Measurements from ENCODE around the gene ASTN2.

The ASTN2 gene, protein sequence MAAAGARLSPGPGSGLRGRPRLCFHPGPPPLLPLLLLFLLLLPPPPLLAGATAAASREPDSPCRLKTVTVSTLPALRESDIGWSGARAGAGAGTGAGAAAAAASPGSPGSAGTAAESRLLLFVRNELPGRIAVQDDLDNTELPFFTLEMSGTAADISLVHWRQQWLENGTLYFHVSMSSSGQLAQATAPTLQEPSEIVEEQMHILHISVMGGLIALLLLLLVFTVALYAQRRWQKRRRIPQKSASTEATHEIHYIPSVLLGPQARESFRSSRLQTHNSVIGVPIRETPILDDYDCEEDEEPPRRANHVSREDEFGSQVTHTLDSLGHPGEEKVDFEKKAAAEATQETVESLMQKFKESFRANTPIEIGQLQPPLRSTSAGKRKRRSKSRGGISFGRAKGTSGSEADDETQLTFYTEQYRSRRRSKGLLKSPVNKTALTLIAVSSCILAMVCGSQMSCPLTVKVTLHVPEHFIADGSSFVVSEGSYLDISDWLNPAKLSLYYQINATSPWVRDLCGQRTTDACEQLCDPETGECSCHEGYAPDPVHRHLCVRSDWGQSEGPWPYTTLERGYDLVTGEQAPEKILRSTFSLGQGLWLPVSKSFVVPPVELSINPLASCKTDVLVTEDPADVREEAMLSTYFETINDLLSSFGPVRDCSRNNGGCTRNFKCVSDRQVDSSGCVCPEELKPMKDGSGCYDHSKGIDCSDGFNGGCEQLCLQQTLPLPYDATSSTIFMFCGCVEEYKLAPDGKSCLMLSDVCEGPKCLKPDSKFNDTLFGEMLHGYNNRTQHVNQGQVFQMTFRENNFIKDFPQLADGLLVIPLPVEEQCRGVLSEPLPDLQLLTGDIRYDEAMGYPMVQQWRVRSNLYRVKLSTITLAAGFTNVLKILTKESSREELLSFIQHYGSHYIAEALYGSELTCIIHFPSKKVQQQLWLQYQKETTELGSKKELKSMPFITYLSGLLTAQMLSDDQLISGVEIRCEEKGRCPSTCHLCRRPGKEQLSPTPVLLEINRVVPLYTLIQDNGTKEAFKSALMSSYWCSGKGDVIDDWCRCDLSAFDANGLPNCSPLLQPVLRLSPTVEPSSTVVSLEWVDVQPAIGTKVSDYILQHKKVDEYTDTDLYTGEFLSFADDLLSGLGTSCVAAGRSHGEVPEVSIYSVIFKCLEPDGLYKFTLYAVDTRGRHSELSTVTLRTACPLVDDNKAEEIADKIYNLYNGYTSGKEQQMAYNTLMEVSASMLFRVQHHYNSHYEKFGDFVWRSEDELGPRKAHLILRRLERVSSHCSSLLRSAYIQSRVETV (N-terminal part only)

DNA sequence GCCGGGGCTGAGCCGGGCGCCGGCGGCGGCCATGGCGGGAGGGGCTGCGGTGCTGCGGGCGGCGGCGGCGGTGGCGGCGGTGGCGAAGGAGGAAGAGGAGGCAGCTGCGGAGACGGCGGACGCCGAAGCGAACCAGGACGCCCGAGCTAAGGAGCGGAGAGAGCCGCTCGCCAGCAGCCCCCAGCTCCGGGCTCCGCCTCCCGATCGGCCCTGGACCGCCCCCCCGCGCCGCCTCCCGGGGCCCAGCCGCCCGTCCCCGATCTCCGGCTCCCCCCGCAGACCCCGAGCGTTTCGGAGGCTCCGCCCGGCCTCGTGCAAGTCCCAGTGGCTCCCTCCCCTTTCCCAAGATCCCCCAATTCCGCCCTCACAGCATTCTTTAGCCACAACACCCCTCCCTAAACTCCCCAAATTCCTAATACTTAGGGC is at the start of gene ASTN2:
Gene ASTN2, minus strand, starts transcription at position 152 of the 426 bp plus-strand sequence. Its CDS starts 119 bp downstream, at position 33.
- no peak for DNase-seq

GRCh38 chr9:117462861-117463260 is 48.0 kb upstream of the ASTN2 start:
- DNase-seq: no peak

DNA sequence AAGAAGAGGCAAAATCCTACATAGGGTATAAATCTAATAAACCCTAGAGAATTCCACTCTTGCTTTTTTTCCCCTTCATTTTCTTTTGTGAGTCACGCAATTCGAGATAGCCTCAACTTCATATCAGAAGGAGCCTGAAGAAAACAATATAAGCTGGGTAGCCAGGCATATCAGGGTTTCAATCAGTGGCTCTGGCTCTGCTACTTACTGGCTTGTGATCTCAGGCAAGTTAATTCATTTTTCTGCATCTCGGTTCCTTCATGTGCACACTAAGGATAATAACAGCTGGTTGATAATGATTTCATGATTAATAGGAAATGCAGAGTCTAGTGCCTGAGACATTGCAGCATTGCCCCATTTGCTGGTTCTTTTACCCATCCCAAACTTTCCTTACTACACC is 46.5 kb upstream of the ASTN2 start:
- no peak for DNase-seq

DNA sequence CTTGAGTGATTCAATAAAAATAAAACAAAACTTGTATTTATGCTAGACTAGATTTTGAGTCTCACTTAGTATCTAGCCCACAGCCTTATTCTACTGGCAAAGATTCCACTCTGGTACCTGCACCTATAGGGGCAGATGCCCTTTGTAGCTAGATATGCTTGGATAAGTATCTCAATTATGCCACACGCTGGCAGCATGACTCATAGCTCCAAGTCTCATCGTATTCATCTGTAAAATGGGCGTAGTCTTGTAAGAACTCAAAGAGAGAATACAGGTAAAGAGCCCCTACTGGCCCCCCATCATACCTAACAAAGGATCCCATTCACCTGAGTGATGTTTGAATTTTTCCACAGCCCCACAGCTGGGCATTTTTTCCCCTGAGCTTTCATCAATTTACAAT is 45.9 kb upstream of the ASTN2 start:
- DNase-seq: no peak

- DNase-seq: no peak
These were observed 45.1 kb upstream of the ASTN2 start for GRCh38 chr9:117459913-117460312.

DNA sequence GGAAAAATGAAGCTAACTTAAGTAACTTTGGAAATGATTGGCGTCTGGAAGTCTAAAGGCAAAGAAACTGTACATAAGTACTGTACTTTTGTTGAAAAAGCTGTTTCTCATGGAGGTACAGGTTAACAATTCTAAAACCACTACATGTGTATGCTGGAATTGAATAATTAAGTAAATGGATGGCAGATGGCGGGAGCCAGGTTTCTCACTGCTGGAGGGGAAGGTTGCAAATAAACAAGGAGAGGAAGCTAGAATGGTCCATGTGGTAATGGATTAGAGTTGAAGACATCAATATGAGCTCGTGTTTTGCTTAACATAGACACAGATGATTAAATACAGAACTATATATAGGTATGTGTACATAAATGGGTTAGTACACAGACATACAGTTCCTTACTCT is 43.2 kb upstream of the ASTN2 start:
- no peak for DNase-seq

- DNase-seq: no peak
These were observed 39.9 kb upstream of the ASTN2 start for GRCh38 chr9:117454711-117455110.

GRCh38 chr9:117453737-117454136 is 38.9 kb upstream of the ASTN2 start:
- DNase-seq: no peak

DNA sequence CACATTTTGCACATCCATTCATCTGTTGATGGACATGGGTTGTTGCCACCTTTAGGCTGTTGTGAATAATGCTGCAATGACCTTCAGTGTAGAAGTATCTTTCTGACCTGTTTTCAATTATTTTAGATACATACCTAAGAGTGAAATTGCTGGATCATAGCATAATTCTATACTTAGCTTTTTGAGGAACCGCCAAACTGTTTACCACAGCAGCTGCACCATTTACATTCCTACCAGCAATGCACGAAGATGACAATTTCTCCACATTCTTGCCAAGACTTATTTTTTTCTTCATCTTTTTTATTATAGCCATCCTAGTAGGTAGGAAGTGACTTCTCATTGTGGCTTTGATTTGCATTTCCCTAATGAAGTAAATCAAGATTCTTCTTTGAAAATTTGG is 36.5 kb upstream of the ASTN2 start:
- no peak for DNase-seq

DNA sequence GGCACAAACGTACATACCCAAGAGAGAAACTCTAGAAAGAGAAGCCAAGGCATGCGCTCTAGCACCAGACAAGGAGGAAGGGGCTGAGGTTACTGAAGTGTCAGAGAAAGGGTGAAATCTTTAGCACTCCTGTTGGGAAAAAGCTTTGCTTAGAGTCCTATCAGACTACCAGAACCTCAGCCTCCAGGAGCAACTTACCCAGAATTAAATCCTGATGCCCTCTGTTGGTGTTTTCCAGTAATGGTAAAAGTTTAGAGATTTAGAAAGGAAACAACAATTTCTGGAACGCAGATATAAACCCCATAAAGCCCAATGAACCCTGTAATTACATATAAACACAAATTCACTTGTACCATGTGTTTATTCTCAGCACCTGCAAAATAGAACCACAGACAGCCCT is 33.2 kb upstream of the ASTN2 start:
- DNase-seq: no peak

- DNase-seq: no peak
These were observed 30.8 kb upstream of the ASTN2 start for GRCh38 chr9:117445631-117446030.

DNA sequence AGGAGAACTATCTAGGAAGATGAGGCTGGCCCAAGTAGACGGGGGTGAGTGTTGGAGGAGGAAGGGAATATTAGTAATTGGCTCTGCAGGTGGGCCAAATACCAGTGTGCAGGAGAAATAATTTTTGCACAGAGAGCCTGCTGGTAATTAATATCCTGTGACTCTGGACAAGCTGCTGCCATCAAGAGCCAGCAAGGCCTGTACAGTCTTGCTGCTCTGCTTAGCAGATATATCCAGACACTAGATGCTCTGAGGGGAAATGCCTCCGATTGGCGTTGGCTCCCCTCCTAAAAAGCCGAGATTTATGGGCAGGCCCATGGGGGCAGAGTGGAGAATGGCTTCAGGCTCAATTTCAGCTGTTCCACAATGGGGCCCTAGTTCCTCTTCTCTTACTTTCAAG is 29.6 kb upstream of the ASTN2 start:
- no peak for DNase-seq

- DNase-seq: no peak
These were observed 22.4 kb upstream of the ASTN2 start for GRCh38 chr9:117437283-117437682.

DNA sequence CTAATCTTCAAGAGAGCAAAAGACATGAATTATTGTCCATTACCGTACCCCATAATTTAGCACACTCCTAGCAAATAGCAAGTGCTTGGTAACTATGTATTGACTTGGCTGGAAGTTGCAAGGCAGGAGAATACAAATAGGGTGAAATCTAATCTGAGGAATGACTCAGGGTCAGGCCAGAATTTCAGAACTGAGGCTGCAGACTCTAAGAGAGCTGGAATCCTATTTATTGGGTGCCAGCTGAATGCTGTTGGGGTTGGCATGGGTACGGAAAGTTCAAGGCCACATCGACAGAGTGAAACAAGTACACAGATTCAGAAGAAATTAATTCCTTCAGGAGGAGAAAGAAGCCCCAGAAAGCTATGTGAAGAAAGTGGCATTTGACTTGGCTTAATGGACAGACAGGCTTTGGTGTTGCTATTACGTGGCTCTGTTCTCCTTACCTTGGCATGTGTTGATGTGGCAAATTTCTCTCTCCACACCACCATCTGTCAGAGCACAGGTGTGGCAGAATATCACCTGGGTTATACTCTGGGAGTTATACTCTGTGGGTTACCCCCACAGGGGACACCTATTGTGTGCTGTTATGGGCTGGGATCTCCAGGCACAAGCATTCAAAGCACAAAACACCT is 20.9 kb upstream of the ASTN2 start:
- no peak for DNase-seq

GRCh38 chr9:117434566-117434965 is 19.7 kb upstream of the ASTN2 start:
- no peak for DNase-seq

- no peak for DNase-seq
These were observed 16.0 kb upstream of the ASTN2 start for GRCh38 chr9:117430813-117431212.

DNA sequence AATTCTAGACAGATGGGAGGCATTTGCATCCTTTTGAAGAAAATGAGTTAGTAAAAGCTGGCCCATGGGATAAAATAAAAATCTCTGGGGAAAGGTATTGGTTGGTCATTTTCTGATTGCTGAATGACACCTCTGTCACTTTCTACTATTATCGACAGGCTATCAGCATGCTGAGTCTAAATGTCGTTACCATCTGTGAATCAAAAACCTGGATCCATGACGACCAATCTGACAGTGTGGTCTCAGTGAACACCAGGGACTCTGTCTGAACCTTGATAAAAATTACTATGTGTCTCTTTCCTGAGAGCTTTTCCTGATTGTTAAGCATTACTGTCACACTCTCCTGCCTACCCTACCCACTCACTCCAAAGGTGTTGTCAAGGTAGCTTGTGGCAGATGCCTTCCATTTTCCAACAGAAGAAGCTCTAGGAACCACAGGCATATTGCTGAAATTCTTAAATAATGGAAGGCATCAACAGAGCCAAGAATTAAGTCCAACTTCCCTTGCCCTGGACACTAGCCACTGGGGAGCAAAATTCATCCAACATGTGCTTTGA is 12.6 kb upstream of the ASTN2 start:
- no peak for DNase-seq

DNA sequence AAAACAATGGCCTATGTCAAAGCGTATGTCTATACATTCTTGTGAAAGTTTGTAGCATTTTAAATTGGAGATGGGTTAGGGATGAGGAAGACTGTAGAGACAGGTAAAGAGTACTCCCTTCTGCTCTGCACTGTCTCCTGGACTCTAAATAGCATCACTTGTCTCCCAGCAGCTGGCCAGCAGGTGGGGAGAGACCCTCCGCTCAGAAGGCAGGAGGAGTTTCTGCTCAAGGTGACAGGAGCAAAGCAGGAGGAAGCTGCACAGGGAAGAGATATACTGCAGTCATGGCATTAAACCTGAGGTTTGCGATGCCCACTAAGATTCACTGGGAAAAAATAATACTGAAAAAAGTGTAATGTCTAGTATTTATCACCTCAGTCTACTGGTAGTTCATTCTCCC is 10.7 kb upstream of the ASTN2 start:
- DNase-seq: no peak

- no peak for DNase-seq
These were observed 9.4 kb upstream of the ASTN2 start for GRCh38 chr9:117424291-117424690.

GRCh38 chr9:117418111-117418510 is 3.3 kb upstream of the ASTN2 start:
- no peak for DNase-seq

DNA sequence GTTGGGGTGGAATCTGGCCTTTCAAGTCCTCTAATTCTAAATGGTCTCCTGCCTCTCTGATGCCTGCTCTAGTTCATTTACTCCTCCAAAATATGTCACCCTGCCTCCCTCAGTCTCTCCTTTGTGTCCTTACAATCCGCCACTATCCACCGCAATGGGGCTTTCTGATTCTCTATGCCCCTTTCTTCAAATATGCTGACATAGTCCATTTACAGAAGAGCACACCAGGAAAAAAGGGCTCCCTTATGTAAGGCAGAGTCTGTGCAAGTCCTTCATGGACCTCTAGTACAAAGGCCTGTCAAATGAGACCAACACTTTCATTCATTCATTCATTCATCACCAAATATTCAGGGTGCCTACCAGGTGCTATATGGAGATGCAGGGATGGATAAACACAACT is 2.0 kb upstream of the ASTN2 start:
- no peak for DNase-seq

DNA sequence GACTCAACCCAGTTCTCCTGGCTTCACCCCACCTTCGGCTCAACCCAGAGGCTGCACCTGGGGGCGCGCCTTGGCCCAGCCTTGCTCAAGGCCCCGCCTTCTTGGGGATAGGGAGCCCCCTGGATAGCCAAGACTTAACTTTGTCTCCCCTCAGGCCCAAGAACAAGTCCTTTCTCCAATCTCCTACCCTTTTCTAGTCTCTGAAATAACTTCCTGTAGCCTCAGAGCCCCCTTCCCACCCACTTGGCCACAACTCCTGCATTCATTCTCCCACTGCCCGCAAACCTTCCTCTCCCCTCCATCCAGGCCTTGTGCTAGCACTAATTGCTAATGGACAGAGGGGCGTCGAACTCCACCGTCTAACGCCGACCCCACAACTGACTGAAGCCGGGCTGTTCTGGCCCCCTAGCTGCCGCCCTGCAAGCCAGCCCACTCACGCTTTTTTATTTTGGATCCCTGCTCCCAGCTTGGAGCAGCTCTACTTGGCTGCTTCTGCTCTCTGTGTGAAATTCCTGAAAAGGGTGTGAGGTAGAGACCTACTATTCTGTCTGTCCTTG is 579 bp upstream of the ASTN2 start:
- no peak for DNase-seq

Measured in NCI-H2081 treated with DMSO at 0.1 percent for 48 hours (cell line).